HFFc6 (cell line): ENCODE data around the gene DEK. TPM values are rescaled to one million over a fixed set of nuclear protein-coding genes. Genes with fewer than 3 reads are reported as not detected.

Experiments
- DNase-seq: peaks from one replicate; pipeline ENCODE4 v3.0.0-alpha.2; 2018
- H3K27ac Mint-ChIP-seq: 2 replicates; pipeline ENCODE4 v1.8.0; 2020; ENCODE audit warnings: mild to moderate bottlenecking, mixed read lengths
- H3K27me3 Mint-ChIP-seq: 2 replicates; pipeline ENCODE4 v1.8.0; 2021; ENCODE audit warnings: mild to moderate bottlenecking, moderate library complexity, mixed read lengths; ENCODE audit not compliant: insufficient read depth
- H3K36me3 Mint-ChIP-seq: 2 replicates; pipeline ENCODE4 v1.8.0; 2021; ENCODE audit warnings: low read depth, mixed read lengths
- H3K4me1 Mint-ChIP-seq: 2 replicates; pipeline ENCODE4 v1.8.0; 2020; ENCODE audit warnings: low read depth, mixed read lengths
- H3K4me3 Mint-ChIP-seq: 2 replicates; pipeline ENCODE4 v1.8.0; 2020; ENCODE audit warnings: mild to moderate bottlenecking, moderate library complexity, mixed read lengths
- H3K9me3 Mint-ChIP-seq: 2 replicates; pipeline ENCODE4 v1.8.0; 2020; ENCODE audit warnings: mild to moderate bottlenecking, mixed read lengths
- CTCF ChIP-seq: fragments of 200-600 bp; sonication (generic); IDR thresholded peaks from 2 replicates; pipeline ENCODE4 v1.5.0; 2021; ENCODE audit warnings: antibody characterized with exemption, mild to moderate bottlenecking
- total RNA-seq, 6 experiments: library from RNA; stranded (reverse); fragmentation: NEBNext Ultra II Directional; extraction: Animal tissue kit (Norgen Biotek cat#: 25700); gene quantifications; 2 replicates in 1 of 6; 3 replicates in 5 of 6; pipeline ENCODE4 v1.2.3, GENCODE V29; 2021

The DEK gene
- total RNA-seq, 6 experiments from 2014 or later, result 76.7 to 144 (median 132) TPM

DNA sequence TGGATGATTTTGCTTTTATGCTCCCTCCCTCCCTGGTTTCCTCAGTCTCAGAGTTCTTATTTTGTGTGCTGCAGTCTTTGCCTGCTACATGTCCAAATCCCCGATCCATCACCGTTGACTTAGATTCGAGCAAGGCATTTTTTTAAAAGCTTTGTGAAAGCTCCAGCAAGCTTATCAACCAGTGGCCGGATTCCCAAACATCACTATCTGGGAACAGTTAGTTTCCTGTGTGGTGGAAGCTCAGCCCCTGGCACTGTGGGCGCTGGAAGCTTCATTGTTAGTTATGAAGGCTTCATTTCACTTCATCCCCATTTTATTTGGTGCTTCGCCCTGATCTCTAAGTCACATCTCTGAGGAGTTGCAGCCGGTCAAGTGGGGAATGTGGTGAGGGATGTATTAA lies 44.7 kb downstream of the DEK start:
- Mint-ChIP-seq H3K4me3 (no peak overlapping the region), H3K27ac (no peak overlapping the region), H3K27me3 (peaks cover 4% of the 10 kb centered on the region), H3K4me1 (peaks cover 35% of the 10 kb centered on the region), H3K9me3 (no peaks in the 10 kb centered on the region), H3K36me3 (peaks cover 56% of the 10 kb centered on the region)
- TF ChIP-seq CTCF, result no peak
- DNase-seq, result no peak

- Mint-ChIP-seq H3K36me3 (peaks cover 65% of the 10 kb centered on the region), H3K4me1 (peaks cover 35% of the 10 kb centered on the region), H3K9me3 (no peaks in the 10 kb centered on the region), H3K4me3 (no peak overlapping the region), H3K27ac (no peak overlapping the region), H3K27me3 (peaks cover 4% of the 10 kb centered on the region)
- no peak for DNase-seq
- TF ChIP-seq CTCF, result no peak
These were observed 46.1 kb downstream of the DEK start for GRCh38 chr6:18218233-18218632.

DNA sequence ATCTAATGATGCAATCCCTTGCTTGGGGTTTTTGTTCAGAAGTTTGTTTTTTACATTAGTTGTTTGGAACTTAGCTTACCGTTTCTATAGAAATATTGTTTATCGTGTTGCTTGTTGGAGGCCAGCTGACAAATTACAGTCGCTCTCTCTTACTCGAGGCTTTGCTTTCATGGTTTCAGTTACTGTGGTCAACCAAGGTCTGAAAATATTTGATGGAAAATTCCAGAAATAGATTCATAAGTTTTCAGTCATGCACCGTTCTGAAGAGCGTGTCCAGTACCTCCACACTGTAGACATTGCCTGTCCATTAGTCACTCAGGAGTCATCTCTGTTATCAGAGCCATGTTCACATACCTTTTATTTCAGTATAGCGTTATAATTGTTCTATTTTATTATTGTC lies 47.9 kb downstream of the DEK start:
- Mint-ChIP-seq H3K27ac (peak overlapping the region; percentile 75), H3K4me3 (no peak overlapping the region; the same call in 1 of the 2 replicates), H3K36me3 (peaks cover 57% of the 10 kb centered on the region), H3K9me3 (no peaks in the 10 kb centered on the region), H3K4me1 (peaks cover 34% of the 10 kb centered on the region), H3K27me3 (peaks cover 4% of the 10 kb centered on the region)
- DNase-seq, result peak; percentile 71
- TF ChIP-seq CTCF, result no peak

GRCh38 chr6:18215436-18215835 lies 48.9 kb downstream of the DEK start:
- H3K27ac Mint-ChIP-seq, result peak overlapping the region; percentile 75
- H3K27me3 Mint-ChIP-seq, result peaks cover 2% of the 10 kb centered on the region; the same call in 1 of the 2 replicates
- H3K4me1 Mint-ChIP-seq, result peaks cover 27% of the 10 kb centered on the region
- H3K36me3 Mint-ChIP-seq, result peaks cover 49% of the 10 kb centered on the region
- no peaks in the 10 kb centered on the region for H3K9me3 Mint-ChIP-seq
- no peak for TF ChIP-seq CTCF
- DNase-seq, result no peak
- no peak overlapping the region for H3K4me3 Mint-ChIP-seq

- H3K4me1 Mint-ChIP-seq, result peaks cover 27% of the 10 kb centered on the region
- H3K36me3 Mint-ChIP-seq, result peaks cover 39% of the 10 kb centered on the region
- H3K27ac Mint-ChIP-seq, result no peak overlapping the region; the same call in 1 of the 2 replicates
- no peaks in the 10 kb centered on the region for H3K9me3 Mint-ChIP-seq
- peaks cover 2% of the 10 kb centered on the region; the same call in 1 of the 2 replicates for H3K27me3 Mint-ChIP-seq
- no peak for TF ChIP-seq CTCF
- H3K4me3 Mint-ChIP-seq, result no peak overlapping the region
- no peak for DNase-seq
These were observed 50.3 kb downstream of the DEK start for GRCh38 chr6:18214003-18214402.

DNA sequence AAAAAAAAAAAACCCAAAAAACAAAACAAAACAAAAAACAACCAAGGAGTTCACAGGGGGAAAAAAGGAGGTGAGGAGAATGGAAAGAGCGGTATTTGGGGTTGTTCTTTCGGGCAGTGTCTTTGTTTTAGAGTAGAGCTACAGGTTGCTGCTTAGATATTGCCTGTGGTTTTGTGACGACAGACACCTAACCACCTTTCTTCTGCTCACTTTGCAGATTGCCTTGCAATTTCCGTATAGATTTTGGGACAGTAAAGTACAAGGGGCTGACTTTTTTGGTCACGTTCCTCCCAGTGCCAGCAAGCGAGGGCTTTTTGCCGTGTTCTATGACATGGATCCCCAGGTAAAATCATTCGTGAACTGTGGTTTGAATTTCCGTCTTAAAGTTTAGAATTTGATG lies 50.9 kb downstream of the DEK start:
- DNase-seq, result no peak
- TF ChIP-seq CTCF, result no peak
- Mint-ChIP-seq H3K4me3 (no peak overlapping the region), H3K4me1 (peaks cover 27% of the 10 kb centered on the region), H3K9me3 (no peaks in the 10 kb centered on the region), H3K27me3 (peaks cover 2% of the 10 kb centered on the region; the same call in 1 of the 2 replicates), H3K36me3 (peaks cover 33% of the 10 kb centered on the region), H3K27ac (no peak overlapping the region)
